Psoas muscle (tissue), 8 donors: Measurements from ENCODE around the gene DOCK1. TPM values are rescaled to one million over a fixed set of nuclear protein-coding genes. Genes with fewer than 3 reads are reported as not detected.

Experiments
- ATAC-seq, 4 donors: fragments of 200-7000 bp; cut with Tn5 transposase; one replicate each; pipeline ENCODE4 v1.9.1; 2020; ENCODE audit warnings: moderate library complexity in 3 of 4, mild to moderate bottlenecking in 2 of 4
- DNase-seq, 2 donors: peaks; one replicate each; pipeline ENCODE4 v3.0.0-alpha.2; 2020
- H3K27ac ChIP-seq: fragments of 200-600 bp; one replicate; pipeline ENCODE4 v1.8.0; 2022
- H3K27me3 ChIP-seq, 3 donors: fragments of 200-600 bp in 1 of 3; one replicate each; pipeline versions ENCODE4 v1.6.1 to v1.8.0; 2013 to 2022; ENCODE audit warnings: low read length in 2 of 3, mild to moderate bottlenecking in 2 of 3, moderate library complexity in 1 of 3; ENCODE audit not compliant: insufficient read depth in 3 of 3
- H3K36me3 ChIP-seq, 2 donors: fragments of 200-600 bp in 1 of 2; one replicate each; pipeline versions ENCODE4 v1.6.1 to v1.8.0; 2013 to 2022; ENCODE audit warnings: low read depth in 1 of 2, mild to moderate bottlenecking in 1 of 2, moderate library complexity in 1 of 2; ENCODE audit not compliant: insufficient read depth in 1 of 2
- H3K4me1 ChIP-seq: fragments of 200-600 bp; one replicate; pipeline ENCODE4 v1.8.0; 2022
- H3K4me3 ChIP-seq: fragments of 200-600 bp; one replicate; pipeline ENCODE4 v1.8.0; 2022; ENCODE audit warnings: mild to moderate bottlenecking
- H3K9me3 ChIP-seq: fragments of 200-600 bp; one replicate; pipeline ENCODE4 v1.8.0; 2022
- WGBS, 3 donors: extraction: QIAGEN DNeasy Blood & Tissue Kit; methylation state at CpG; one replicate each; pipeline versions ENCODE4 v1.1.6 to v1.1.7; 2013; 5-methylcytosine and 5-hydroxymethylcytosine counted together
- intact Hi-C, 2 donors: fragments of 100-400 bp; cut with DNase I; formaldehyde crosslinking; loops; one replicate each; pipeline versions ENCODE4 v1.11.0 to v1.14.2; 2022
- polyA plus RNA-seq, 3 donors: library from polyadenylated mRNA; stranded (reverse); fragments of 200-250 nt; gene quantifications; one replicate each; pipeline ENCODE4 v1.2.3, GENCODE V29; 2013
- total RNA-seq, 4 donors: library from RNA; stranded (reverse); fragmentation: NEBNext Ultra II Directional in 2 of 4; extraction: Animal tissue kit (Norgen Biotek cat#: 25700) in 2 of 4; gene quantifications; one replicate each; pipeline versions ENCODE4 v1.2.1 to v1.2.4, GENCODE V29; 2021 to 2023
- TF ChIP-seq, protein P1 (sequence below): fragments of 200-600 bp; IDR thresholded peaks from one replicate; pipeline ENCODE4 v1.8.0; 2022; ENCODE audit warnings: antibody characterized with exemption
- donor health status: healthy with polysubstance abuse.
- donor health status: DM: no; HTN: no; CAD: no; lungs with moderate emphysema.
- donor health status: Bipolar disorder and iron deficiency.
- donor health status: healthy.
- donor health status: DM: yes; HTN: yes; CAD: no.
- donor health status: DM: no; HTN: no; CAD: no.
- donor health status: DM: no; HTN: no; CAD: no.
- donor health status: DM: yes; HTN: yes; CAD: no.

DOCK1 gene
- total and polyA plus RNA-seq, 7 donors: 2.1 to 11.3 (median 5.4) TPM

DNA sequence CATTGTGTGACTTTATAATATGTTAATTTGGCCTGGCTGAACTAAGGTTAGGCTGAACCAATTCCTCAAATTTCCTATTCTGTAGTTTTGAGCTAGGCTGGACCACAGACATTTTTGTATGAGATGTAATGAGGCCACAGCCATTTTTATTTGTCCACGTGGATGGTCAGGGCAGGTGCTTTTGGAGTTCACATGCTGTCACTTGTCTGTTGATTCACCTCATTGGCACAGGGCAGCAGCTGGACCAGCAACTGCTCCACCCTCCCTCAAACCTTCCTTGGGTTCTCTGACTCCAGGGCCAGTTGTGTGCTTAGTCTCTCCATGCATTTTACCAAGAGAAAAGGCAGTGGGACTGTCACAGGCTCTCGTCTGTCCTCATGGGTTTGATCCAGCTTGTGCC, 567.7 kb downstream of the DOCK1 start:
- ATAC-seq (no peak), DNase-seq (no peak)
- intact Hi-C loops: no loop called here
- WGBS, 3 donors: 51 to 69% (median 62%) methylated on average over 2 of the region's 2 CpGs
- no peaks in the 10 kb centered on the region for H3K4me1 ChIP-seq
- peaks cover 0 to 1% (median 0%) of the 10 kb centered on the region in 3 donors for H3K27me3 ChIP-seq
- no peak overlapping the region for H3K4me3 ChIP-seq
- H3K9me3 ChIP-seq: no peaks in the 10 kb centered on the region
- TF ChIP-seq, protein P1, sequence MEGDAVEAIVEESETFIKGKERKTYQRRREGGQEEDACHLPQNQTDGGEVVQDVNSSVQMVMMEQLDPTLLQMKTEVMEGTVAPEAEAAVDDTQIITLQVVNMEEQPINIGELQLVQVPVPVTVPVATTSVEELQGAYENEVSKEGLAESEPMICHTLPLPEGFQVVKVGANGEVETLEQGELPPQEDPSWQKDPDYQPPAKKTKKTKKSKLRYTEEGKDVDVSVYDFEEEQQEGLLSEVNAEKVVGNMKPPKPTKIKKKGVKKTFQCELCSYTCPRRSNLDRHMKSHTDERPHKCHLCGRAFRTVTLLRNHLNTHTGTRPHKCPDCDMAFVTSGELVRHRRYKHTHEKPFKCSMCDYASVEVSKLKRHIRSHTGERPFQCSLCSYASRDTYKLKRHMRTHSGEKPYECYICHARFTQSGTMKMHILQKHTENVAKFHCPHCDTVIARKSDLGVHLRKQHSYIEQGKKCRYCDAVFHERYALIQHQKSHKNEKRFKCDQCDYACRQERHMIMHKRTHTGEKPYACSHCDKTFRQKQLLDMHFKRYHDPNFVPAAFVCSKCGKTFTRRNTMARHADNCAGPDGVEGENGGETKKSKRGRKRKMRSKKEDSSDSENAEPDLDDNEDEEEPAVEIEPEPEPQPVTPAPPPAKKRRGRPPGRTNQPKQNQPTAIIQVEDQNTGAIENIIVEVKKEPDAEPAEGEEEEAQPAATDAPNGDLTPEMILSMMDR: no peak
- H3K36me3 ChIP-seq: no peaks in the 10 kb centered on the region
- H3K27ac ChIP-seq: no peak overlapping the region

DNA sequence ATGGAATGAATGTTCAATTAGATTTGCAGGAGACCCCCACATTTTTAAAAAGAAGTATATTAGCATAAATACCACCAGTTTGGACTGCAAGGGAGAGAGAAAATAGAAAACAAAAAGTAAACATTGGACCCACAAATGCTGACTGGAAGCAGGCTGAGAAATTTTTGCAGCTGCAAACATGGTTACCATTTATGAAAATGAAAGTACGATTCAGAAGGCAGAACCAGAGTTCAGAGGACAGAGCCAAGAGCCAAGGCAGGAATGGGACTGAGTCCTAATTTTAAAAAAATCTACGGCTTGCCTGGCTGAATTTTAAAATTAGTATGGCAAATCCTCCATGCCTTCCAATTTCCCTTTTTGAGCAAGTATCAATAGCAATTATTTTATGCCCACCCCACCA, 569.3 kb downstream of the DOCK1 start:
- intact Hi-C loops: no loop called here
- ATAC-seq: no peak
- Histone ChIP-seq H3K4me3 (no peak overlapping the region), H3K27me3 (no peaks in the 10 kb centered on the region), H3K4me1 (no peaks in the 10 kb centered on the region), H3K9me3 (no peaks in the 10 kb centered on the region), H3K27ac (no peak overlapping the region), H3K36me3 (no peaks in the 10 kb centered on the region)
- DNase-seq: no peak
- WGBS, 3 donors: 13 to 21% (median 18%) methylated on average over 2 of the region's 2 CpGs
- TF ChIP-seq, protein P1: no peak

DNA sequence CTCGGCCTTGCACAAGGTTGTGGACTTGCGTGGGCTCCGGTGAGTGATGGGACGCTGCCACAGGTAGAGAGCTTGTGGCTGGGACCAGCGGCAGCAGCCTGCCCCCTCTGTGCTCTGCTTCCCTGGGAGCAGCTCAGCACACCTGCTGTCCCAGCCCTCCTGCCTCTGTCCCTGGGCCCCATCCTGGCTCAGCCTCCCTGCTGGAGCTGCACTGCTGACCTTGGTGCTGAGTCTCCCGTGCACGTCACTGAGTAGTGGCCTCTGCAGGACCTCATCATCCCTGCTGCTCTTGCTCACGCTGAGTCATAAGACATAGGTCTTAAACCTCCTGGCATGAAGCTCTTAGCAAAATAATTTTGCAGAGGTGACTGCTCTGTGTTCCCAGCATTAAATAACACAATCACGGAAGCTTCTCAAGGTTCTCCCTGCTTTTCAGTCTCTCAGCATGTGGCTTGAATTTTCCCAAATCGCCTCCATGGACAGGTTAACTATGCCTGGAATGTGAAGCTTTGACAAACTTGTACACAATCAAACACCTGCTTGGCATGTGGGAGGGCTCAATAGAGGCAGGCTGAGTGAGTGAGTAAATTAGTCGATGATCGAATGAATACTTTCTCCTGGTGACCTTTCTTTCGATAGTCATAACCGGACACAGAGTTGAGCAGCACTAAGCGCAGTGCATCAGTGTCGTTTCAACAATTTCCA, 580.1 kb downstream of the DOCK1 start:
- 66 to 73% (median 71%) methylated on average over 16 of the region's 16 CpGs for WGBS, 3 donors
- Histone ChIP-seq H3K27me3 (no peaks in the 10 kb centered on the region), H3K4me1 (no peaks in the 10 kb centered on the region), H3K4me3 (no peak overlapping the region), H3K36me3 (no peaks in the 10 kb centered on the region), H3K27ac (no peak overlapping the region), H3K9me3 (no peaks in the 10 kb centered on the region)
- ATAC-seq: no peak
- intact Hi-C loops: no loop called here
- DNase-seq: no peak
- TF ChIP-seq, protein P1: no peak

DNA sequence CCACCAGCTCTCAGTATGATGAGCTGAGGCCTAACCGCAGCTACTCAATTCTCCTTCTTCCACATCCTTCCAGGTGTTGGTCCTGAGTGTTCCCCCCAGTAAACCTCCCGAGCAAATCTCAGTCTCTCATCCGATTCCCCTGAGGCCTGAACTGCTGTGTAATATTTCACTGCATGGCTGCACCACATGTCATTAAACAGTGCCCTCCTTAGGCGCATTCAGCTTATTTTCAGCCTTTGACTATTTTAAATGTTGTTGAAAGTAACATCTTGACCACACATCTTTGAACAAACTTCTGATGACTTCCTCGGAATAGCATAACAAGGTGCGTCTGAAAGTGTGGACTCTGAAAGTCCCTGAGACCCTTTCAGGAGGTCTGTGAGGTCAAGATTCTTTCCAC, 581.1 kb downstream of the DOCK1 start:
- no peak overlapping the region for H3K4me3 ChIP-seq
- no peaks in the 10 kb centered on the region for H3K27me3 ChIP-seq
- H3K9me3 ChIP-seq: no peaks in the 10 kb centered on the region
- ATAC-seq (no peak), DNase-seq (no peak)
- TF ChIP-seq, protein P1: no peak
- H3K27ac ChIP-seq: no peak overlapping the region
- intact Hi-C loops: no loop called here
- no peaks in the 10 kb centered on the region for H3K4me1 ChIP-seq
- no peaks in the 10 kb centered on the region for H3K36me3 ChIP-seq
- 79 to 82% (median 82%) methylated on average over 6 of the region's 6 CpGs for WGBS, 3 donors
